Keratinocyte (primary cell): ENCODE results near the gene PCDHGB4.

Experiments
- EZH2 ChIP-seq: IDR thresholded peaks from one replicate; pipeline ENCODE4 v1.6.1; 2012; ENCODE audit warnings: inconsistent platforms, mild to moderate bottlenecking, low read length, moderate library complexity
- TF ChIP-seq, protein P1 (sequence below), 3 experiments: IDR thresholded peaks in 1 of 3; conservative IDR thresholded peaks in 1 of 3; optimal IDR thresholded peaks in 1 of 3; 2 replicates in 2 of 3; 3 replicates in 1 of 3; pipeline versions ENCODE3 to v1.5.1; 2011; ENCODE audit warnings: low read length in 3 of 3, mild to moderate bottlenecking in 3 of 3, moderate library complexity in 2 of 3, control low read depth in 1 of 3, inconsistent platforms in 1 of 3; ENCODE audit not compliant: insufficient read depth in 2 of 3; ENCODE audit errors: extremely low read depth in 1 of 3

DNA sequence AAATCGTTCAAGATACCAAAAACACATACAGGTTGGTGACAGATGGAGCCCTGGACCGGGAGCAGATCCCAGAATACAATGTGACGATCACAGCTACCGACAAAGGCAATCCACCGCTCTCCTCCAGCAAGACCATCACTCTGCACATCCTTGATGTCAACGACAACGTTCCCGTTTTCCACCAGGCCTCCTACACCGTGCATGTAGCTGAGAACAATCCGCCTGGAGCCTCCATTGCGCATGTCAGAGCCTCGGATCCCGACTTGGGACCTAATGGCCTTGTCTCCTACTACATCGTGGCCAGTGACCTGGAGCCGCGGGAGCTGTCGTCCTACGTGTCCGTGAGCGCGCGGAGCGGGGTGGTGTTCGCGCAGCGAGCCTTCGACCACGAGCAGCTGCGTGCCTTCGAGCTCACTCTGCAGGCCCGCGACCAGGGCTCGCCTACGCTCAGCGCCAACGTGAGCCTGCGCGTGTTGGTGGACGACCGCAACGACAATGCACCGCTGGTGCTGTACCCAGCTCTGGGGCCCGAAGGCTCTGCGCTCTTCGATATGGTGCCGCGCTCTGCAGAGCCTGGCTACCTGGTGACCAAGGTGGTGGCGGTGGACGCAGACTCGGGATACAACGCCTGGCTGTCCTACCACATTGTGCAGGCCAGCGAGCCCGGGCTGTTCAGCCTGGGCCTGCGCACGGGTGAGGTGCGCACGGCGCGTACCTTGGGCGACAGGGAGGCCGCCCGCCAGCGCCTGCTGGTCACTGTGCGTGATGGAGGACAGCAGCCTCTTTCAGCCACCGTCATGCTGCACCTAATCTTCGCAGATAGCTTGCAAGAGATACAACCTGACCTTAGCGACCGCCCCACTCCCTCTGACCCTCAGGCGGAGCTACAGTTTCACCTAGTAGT lies 15.7 kb upstream of the PCDHGB4 start:
- TF ChIP-seq, protein P1, sequence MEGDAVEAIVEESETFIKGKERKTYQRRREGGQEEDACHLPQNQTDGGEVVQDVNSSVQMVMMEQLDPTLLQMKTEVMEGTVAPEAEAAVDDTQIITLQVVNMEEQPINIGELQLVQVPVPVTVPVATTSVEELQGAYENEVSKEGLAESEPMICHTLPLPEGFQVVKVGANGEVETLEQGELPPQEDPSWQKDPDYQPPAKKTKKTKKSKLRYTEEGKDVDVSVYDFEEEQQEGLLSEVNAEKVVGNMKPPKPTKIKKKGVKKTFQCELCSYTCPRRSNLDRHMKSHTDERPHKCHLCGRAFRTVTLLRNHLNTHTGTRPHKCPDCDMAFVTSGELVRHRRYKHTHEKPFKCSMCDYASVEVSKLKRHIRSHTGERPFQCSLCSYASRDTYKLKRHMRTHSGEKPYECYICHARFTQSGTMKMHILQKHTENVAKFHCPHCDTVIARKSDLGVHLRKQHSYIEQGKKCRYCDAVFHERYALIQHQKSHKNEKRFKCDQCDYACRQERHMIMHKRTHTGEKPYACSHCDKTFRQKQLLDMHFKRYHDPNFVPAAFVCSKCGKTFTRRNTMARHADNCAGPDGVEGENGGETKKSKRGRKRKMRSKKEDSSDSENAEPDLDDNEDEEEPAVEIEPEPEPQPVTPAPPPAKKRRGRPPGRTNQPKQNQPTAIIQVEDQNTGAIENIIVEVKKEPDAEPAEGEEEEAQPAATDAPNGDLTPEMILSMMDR (optimal IDR thresholded peaks at IDR 0.05 in 1 of 3, IDR thresholded peaks at IDR 0.05 in 1 of 3, conservative IDR thresholded peaks at IDR 0.05 in 1 of 3; ENCODE audit: extremely low read depth in 1 of 3, insufficient read depth in 2 of 3, low read length in 3 of 3): no peak
- TF ChIP-seq EZH2: no peak
